Measurements from ENCODE around the gene KRTAP19-6.

DNA sequence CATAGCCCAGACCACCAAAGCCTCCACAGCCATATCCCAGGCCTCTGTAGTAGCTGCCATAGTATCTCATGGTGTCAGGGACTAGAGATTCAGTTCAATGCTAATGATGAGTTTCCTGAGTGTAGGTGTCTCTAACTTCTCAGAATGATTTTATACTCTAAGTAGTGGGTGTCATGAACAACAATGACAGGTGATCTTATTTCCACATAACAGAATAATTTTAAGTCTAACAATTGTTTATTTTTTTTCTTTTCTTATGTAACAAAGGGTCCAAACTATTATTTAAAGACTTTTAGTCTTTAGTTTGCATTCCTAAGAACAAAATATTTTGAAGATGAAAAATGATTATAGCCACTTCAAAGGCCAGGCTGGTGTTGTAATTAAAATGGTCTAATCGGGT is at the start of gene KRTAP19-6:
- TF ChIP-seq, protein P1, sequence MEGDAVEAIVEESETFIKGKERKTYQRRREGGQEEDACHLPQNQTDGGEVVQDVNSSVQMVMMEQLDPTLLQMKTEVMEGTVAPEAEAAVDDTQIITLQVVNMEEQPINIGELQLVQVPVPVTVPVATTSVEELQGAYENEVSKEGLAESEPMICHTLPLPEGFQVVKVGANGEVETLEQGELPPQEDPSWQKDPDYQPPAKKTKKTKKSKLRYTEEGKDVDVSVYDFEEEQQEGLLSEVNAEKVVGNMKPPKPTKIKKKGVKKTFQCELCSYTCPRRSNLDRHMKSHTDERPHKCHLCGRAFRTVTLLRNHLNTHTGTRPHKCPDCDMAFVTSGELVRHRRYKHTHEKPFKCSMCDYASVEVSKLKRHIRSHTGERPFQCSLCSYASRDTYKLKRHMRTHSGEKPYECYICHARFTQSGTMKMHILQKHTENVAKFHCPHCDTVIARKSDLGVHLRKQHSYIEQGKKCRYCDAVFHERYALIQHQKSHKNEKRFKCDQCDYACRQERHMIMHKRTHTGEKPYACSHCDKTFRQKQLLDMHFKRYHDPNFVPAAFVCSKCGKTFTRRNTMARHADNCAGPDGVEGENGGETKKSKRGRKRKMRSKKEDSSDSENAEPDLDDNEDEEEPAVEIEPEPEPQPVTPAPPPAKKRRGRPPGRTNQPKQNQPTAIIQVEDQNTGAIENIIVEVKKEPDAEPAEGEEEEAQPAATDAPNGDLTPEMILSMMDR (IDR thresholded peaks at IDR 0.05), result no peak
- no peak for TF ChIP-seq EZH2 (IDR thresholded peaks at IDR 0.05; ENCODE audit: borderline replicate concordance, insufficient read depth, low read depth, low read length, poor library complexity, severe bottlenecking)

Data from B cell (primary cell).